Fibroblast of skin of back (primary cell): ENCODE data around the gene TTN.

ENCODE experiments used
- DNase-seq: peaks from one replicate; pipeline ENCODE4 v3.0.0-alpha.2; 2013

The TTN gene

DNA sequence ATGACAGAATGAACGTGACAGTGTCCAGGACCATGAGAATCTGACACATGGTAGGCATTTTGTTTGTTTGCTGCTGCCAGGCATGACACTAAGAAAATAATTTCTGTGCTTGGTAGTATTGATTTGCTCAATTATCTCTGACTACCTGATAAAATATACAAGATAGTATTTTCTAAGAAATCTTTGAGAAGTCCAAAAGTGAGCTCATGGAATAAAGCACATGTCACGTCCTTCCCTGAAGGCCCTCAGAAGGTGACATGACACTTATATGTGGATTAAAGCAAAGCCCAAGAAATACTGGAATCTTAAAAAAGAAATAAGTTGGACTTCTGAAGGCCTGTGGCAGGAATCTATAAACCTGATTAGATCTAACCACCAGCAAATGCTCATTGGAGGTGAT is 3.8 kb upstream of the TTN start:
- DNase-seq: no peak

GRCh38 chr2:178810422-178810821 is 3.2 kb upstream of the TTN start:
- DNase-seq: no peak

DNA sequence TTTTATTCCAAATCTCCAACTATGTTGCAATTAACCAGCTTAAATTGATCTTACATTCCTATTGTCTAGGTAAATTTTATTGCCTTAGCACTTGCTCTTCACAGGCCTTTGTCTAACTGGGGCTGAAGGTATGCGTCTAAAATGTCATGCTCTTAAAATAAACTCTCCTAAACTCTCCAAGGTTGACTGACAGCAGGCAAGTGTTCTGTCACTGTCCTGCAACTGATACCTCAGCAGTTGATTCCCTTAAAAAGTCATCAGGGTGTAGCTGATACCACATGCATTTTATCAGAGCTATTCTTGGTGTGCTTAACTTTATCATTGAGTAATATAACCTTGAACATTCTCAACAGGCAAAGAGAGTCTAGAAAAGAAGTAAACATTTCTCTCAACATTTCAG is 680 bp downstream of the TTN start:
- DNase-seq: no peak

GRCh38 chr2:178805457-178805856 is 1.8 kb downstream of the TTN start:
- DNase-seq: no peak

DNA sequence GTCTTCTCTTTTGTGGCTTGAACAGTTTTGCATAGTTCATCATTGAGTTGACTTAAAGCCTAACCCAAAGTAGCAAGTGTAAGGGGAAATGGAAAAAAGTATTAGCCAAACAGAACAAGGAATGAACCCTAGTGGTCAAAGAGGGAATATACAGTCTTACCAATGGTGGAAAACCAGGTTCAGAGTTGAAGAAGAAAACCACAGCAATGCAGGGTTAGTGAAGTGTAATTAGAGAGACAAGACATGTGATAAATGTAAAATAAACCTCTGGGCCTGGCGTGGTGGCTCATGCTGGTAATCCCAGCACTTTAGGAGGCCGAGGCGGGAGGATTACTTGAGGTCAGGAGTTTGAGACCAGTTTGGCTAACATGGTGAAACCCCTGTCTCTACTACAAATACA is 2.4 kb downstream of the TTN start:
- DNase-seq: peak; percentile 20

GRCh38 chr2:178800510-178800909 is 6.7 kb downstream of the TTN start:
- no peak for DNase-seq

DNA sequence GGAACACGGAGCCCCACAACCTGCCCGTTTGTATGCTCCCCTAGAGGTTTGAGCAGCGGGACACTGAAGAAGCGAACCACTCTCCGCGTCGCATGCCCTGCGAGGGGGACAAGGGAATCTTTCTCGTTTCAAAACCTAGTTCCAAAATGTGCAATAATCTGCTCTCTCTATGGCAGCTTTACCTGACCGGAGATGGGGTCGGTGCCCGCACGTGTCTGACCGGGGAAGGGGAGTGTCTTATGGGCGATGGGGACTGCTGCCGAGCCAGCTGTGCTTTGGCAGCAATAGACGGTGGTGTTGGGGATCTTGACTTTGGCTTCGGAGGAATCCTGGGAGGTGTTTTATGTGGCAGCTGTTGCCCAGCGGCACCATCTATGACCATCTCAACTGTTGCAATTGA is 7.9 kb downstream of the TTN start:
- no peak for DNase-seq

GRCh38 chr2:178796079-178796677 is 11.0 kb downstream of the TTN start:
- DNase-seq: peak; percentile 37

DNA sequence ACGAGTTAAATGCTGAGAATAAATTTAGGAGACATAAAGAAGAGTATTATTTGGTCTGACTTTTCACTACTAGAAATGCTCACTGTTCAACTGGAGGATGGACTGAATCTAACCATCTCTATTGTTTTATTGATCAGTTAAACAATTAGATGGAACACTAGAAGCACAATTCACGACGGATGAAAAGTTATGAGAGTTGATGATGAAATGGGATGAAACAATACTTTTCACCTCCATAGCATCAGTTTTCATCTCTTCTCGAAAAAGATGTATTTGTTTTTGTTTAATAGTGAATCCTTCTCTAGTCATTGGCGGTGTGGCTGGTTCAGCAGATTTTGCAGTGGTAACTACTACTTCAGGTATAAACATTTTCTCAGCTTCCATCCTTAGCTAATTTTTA is 19.3 kb downstream of the TTN start:
- no peak for DNase-seq

DNA sequence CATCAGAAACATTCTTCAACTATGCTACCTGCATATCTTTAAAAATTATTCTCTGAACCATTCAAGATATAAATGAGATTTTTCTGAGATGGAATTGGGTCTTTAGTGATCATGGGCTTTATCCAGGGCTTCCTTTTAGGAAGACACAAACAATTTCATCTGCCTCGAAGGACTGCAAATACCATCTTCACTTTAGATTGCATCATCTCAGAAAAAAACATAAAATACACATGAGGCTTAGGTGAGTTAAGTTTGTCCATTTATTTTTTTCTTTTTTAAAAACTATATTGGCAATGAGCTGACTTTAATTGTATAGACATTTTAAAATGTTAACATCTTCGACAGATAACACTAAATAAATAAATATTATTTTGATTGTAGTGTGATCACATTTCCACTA is 20.1 kb downstream of the TTN start:
- DNase-seq: no peak

GRCh38 chr2:178783889-178784288 is 23.3 kb downstream of the TTN start:
- DNase-seq: no peak

GRCh38 chr2:178782236-178782635 is 25.0 kb downstream of the TTN start:
- DNase-seq: no peak

GRCh38 chr2:178777577-178777976 is 29.6 kb downstream of the TTN start:
- DNase-seq: no peak

DNA sequence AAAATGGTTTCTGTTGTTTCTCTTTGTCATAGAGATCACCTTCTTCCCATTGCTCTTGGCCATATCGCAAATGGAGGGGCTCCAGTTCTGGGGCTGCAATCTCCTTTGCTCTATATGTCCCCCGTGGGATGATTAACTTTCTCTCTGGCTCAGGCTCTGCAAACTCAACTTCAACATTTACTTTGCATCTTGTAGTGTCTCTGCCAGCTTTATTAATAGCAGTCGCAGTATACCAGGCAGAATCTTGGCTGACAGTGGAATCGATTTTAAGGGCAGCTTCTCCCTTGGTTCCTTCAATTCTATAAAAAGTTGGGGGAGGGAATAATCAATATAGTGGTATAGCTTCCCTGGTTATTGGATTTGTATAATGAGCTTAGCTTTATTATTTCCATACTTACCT is 30.5 kb downstream of the TTN start:
- no peak for DNase-seq

DNA sequence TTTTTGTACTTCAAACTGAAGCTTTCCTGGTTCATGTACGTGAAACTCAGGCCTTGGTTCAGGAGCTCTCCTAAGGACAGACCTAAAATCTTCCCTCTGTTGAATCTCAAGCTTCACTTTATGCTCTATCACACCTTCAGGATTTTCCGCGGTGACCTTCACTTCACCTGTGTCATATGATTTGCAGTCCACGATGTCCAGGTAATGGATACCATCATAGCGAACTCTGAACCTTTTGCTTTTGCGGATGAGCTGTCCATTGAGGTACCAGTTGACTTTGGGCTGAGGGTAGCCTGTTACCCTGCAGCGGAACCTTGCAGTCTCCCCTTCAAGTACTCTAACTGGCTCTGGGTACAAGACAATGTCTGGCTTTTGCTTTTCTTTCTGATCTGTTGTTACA is 31.2 kb downstream of the TTN start:
- DNase-seq: no peak

GRCh38 chr2:178770518-178770917 is 36.7 kb downstream of the TTN start:
- DNase-seq: no peak

- DNase-seq: no peak
Measured at GRCh38 chr2:178767094-178768060, 39.8 kb downstream of the TTN start.

- peak; percentile 1 for DNase-seq
Measured at GRCh38 chr2:178764097-178764496, 43.1 kb downstream of the TTN start.

- DNase-seq: peak; percentile 36
Measured at GRCh38 chr2:178761759-178762371, 45.4 kb downstream of the TTN start.

GRCh38 chr2:178756843-178757242 is 50.4 kb downstream of the TTN start:
- DNase-seq: peak; percentile 85

DNA sequence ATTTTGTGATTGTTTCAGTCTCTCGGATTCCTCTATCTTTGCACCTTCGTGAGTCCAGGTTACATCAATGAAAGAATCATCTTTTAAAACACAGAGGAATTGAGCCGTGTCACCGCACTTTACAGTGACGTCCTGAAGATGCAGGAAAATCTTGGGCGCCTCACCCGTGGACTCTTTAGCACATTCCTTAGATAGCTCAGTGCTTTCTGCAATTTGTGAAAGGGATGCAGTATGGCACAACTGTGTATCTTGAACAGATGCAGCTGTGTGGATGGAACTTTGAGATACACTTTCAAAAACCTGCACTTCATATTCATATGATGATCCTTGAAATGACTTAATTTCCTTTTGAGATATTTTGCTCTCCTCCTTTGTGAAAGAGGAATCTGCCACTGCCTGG is 50.9 kb downstream of the TTN start:
- DNase-seq: peak; percentile 40

- peak; percentile 2 for DNase-seq
Measured at GRCh38 chr2:178747767-178748166, 59.5 kb downstream of the TTN start.

- no peak for DNase-seq
Measured at GRCh38 chr2:178734518-178734917, 72.7 kb downstream of the TTN start.

DNA sequence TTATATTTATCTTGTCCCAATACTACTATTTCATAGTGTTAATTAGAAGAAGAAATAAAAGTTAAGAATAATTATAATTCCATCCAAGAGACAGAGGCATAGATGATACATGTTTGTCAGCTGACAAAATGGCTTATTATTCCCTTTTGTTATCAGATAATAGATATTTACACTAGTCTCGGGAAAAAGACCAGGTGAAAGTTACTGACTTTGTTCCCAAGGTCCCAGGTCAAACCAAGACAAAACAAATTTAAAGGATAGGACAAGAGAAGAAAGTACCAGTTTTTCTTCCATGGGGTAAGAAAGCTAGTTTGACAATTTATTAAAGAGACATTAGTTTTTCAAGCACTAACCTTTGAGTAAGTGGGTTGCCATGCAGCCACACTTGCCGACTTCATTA is 73.2 kb downstream of the TTN start:
- DNase-seq: no peak
